K562 (cell line): ENCODE data around the gene INVS.

Experiments used
- EZH2 ChIP-seq: IDR thresholded peaks from 2 replicates; pipeline ENCODE4 v1.6.1; 2012; ENCODE audit warnings: low read depth, mild to moderate bottlenecking, inconsistent platforms, low read length, borderline replicate concordance
- FOXA1 ChIP-seq: fragments of 450-650 bp; IDR thresholded peaks from 2 replicates; pipeline ENCODE4 v1.6.1; 2016; ENCODE audit warnings: mild to moderate bottlenecking, borderline replicate concordance
- HDAC2 ChIP-seq: fragments of 450-650 bp; IDR thresholded peaks from 2 replicates; pipeline ENCODE4 v1.6.1; 2016; ENCODE audit warnings: mild to moderate bottlenecking
- HMG20B ChIP-seq: fragments of 250-450 bp; sonication (Bioruptor Pico); IDR thresholded peaks from 2 replicates; pipeline ENCODE4 v1.5.0; 2021; ENCODE audit warnings: mild to moderate bottlenecking
- HNRNPLL ChIP-seq: fragments of 200-400 bp; formaldehyde crosslinking; IDR thresholded peaks from 2 replicates; pipeline ENCODE4 v1.6.1; 2017; ENCODE audit warnings: low read length, low read depth, mild to moderate bottlenecking; ENCODE audit not compliant: poor library complexity, severe bottlenecking
- JUN ChIP-seq, 2 experiments: sonication (generic) in 1 of 2; formaldehyde crosslinking in 1 of 2; IDR thresholded peaks; 2 replicates each; pipeline versions ENCODE4 v1.6.1 to v1.8.0; 2012 to 2022; ENCODE audit warnings: borderline replicate concordance in 2 of 2, mild to moderate bottlenecking in 2 of 2, improper control_type of control experiment in 1 of 2, low read depth in 1 of 2, low read length in 1 of 2, missing genetic modification reagents in 1 of 2
- POLR2A ChIP-seq: fragments of 450-650 bp; conservative IDR thresholded peaks from 2 replicates; pipeline ENCODE4 v1.6.1; 2016
- POLR2AphosphoS5 ChIP-seq: IDR thresholded peaks from 2 replicates; pipeline ENCODE4 v1.6.1; 2011; ENCODE audit warnings: mild to moderate bottlenecking, low read depth, low read length, moderate library complexity; ENCODE audit not compliant: control insufficient read depth, insufficient read depth
- TRIM24 ChIP-seq, 2 experiments: fragments of 450-650 bp; IDR thresholded peaks; 2 replicates each; pipeline ENCODE4 v1.6.1; 2016
- TF ChIP-seq, protein P1 (sequence below), 3 experiments: IDR thresholded peaks in 2 of 3; conservative IDR thresholded peaks in 1 of 3; 2 replicates each; pipeline ENCODE4 v1.5.1; 2011 to 2012; ENCODE audit warnings: low read length in 3 of 3, mild to moderate bottlenecking in 3 of 3, control low read depth in 2 of 3, improper control_type of control experiment in 1 of 3, inconsistent platforms in 1 of 3, low read depth in 1 of 3, mixed read lengths in 1 of 3, moderate library complexity in 1 of 3; ENCODE audit not compliant: insufficient read depth in 2 of 3
- TF ChIP-seq, protein P2 (sequence below): IDR thresholded peaks from 2 replicates; pipeline ENCODE4 v1.6.1; 2016; ENCODE audit warnings: missing genetic modification characterization, missing compliant biosample characterization

DNA sequence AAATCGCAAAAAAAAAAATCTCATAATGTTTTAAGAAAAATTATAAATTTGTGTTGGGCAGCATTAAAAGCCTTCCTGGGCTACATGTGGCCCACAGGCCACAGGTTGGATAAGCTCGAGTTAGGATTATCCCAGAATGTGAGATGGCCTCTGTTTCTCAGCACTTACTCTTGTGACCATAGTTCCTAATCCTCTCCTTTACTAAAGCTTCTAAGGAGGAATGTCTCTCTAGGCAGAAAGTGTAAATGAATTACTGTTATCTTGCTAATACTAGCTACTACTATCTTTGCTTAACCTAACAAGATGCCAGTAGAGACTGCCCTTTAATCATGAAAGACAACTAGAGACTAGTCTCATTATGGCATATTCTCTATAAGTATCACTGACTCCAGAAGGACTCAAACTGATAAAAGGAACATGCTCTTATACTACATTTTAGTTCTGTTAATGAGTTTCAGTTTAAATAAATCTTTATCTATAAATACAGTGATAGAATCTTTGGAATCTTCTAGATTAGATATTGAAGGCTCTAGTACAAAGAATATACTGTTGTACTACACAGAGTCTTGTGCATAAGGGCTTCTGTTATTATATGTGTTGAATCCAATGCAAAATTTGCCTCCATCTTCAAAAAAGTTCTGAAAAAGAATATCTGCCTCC lies 13.8 kb downstream of the INVS start:
- no peak for TF ChIP-seq HDAC2
- TF ChIP-seq POLR2A: no peak
- TF ChIP-seq POLR2AphosphoS5: no peak
- TF ChIP-seq JUN (IDR thresholded peaks at IDR 0.05; ENCODE audit: borderline replicate concordance, low read depth, low read length): no peak
- TF ChIP-seq JUN (CRISPR knock-in tag; IDR thresholded peaks at IDR 0.05; ENCODE audit: borderline replicate concordance): no peak
- TF ChIP-seq, protein P1, sequence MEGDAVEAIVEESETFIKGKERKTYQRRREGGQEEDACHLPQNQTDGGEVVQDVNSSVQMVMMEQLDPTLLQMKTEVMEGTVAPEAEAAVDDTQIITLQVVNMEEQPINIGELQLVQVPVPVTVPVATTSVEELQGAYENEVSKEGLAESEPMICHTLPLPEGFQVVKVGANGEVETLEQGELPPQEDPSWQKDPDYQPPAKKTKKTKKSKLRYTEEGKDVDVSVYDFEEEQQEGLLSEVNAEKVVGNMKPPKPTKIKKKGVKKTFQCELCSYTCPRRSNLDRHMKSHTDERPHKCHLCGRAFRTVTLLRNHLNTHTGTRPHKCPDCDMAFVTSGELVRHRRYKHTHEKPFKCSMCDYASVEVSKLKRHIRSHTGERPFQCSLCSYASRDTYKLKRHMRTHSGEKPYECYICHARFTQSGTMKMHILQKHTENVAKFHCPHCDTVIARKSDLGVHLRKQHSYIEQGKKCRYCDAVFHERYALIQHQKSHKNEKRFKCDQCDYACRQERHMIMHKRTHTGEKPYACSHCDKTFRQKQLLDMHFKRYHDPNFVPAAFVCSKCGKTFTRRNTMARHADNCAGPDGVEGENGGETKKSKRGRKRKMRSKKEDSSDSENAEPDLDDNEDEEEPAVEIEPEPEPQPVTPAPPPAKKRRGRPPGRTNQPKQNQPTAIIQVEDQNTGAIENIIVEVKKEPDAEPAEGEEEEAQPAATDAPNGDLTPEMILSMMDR (IDR thresholded peaks at IDR 0.05 in 2 of 3, conservative IDR thresholded peaks at IDR 0.05 in 1 of 3; ENCODE audit: insufficient read depth in 2 of 3, low read depth in 1 of 3, low read length in 3 of 3): no peak
- TF ChIP-seq HNRNPLL: no peak
- TF ChIP-seq HMG20B (CRISPR knock-in tag): no peak
- TF ChIP-seq, protein P2, sequence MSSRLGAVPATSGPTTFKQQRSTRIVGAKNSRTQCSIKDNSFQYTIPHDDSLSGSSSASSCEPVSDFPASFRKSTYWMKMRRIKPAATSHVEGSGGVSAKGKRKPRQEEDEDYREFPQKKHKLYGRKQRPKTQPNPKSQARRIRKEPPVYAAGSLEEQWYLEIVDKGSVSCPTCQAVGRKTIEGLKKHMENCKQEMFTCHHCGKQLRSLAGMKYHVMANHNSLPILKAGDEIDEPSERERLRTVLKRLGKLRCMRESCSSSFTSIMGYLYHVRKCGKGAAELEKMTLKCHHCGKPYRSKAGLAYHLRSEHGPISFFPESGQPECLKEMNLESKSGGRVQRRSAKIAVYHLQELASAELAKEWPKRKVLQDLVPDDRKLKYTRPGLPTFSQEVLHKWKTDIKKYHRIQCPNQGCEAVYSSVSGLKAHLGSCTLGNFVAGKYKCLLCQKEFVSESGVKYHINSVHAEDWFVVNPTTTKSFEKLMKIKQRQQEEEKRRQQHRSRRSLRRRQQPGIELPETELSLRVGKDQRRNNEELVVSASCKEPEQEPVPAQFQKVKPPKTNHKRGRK: no peak
- TF ChIP-seq TRIM24 (IDR thresholded peaks at IDR 0.05): no peak
- no peak for TF ChIP-seq EZH2
- no peak for TF ChIP-seq FOXA1
